HCT116 (cell line): Measurements from ENCODE around the gene HECW1. TPM values are rescaled to one million over a fixed set of nuclear protein-coding genes. Genes with fewer than 3 reads are reported as not detected.

ENCODE experiments used
- ATAC-seq: fragments of 200-7000 bp; cut with Tn5 transposase; 2 replicates; pipeline ENCODE4 v1.9.1; 2020; ENCODE audit warnings: mild to moderate bottlenecking, moderate library complexity
- BruUV-seq: library from RNA; stranded (reverse); fragments of 400-500 nt; replicated peaks from 2 replicates; lab custom pipeline; 2021; lab: Mats Ljungman, UMichigan
- CTCF ChIA-PET: fragments of 300-600 bp; sonication (Branson Sonifier 250); formaldehyde crosslinking; loops from one replicate; lab custom pipeline; 2021; ENCODE audit warnings: antibody characterized with exemption; lab: Charles Lee
- POLR2A ChIA-PET: fragments of 300-600, 350-600 bp; sonication (Branson Sonifier 250); formaldehyde crosslinking; loops from one replicate; lab custom pipeline; 2021; ENCODE audit warnings: antibody characterized with exemption; lab: Charles Lee
- RAD21 ChIA-PET, 2 experiments: fragments of 300-600 bp; sonication (Branson Sonifier 250); formaldehyde crosslinking; loops; one replicate each; lab custom pipeline; 2023; ENCODE audit warnings: low total read pairs in 2 of 2; ENCODE audit not compliant: uncharacterized antibody in 2 of 2, unreplicated experiment in 2 of 2, low non-redundant PET in 1 of 2; lab: Charles Lee
- DNase-seq: peaks from one replicate; pipeline ENCODE4 v3.0.0-alpha.2; 2010; ENCODE audit warnings: low read depth, low spot score
- H2AFZ ChIP-seq: fragments of 200-600 bp; shearing (Covaris generic), sonication (generic); 2 replicates; pipeline ENCODE4 v1.6.1; 2017; ENCODE audit warnings: low read depth, mixed run types, mixed read lengths, antibody characterized with exemption, low read length; ENCODE audit not compliant: poor library complexity, severe bottlenecking
- H3K27ac ChIP-seq: 2 replicates; pipeline ENCODE4 v1.5.1; 2012; ENCODE audit warnings: low read depth, low read length
- H3K27me3 ChIP-seq: fragments of 200-600 bp; sonication (generic); 2 replicates; pipeline ENCODE4 v1.6.1; 2016; ENCODE audit warnings: mixed run types, low read length, mixed read lengths; ENCODE audit not compliant: insufficient read depth
- H3K36me3 ChIP-seq, 2 experiments: fragments of 200-500 bp in 1 of 2; fragments of 200-600 bp in 1 of 2; sonication (Bioruptor generic) in 1 of 2; sonication (generic) in 1 of 2; 2 replicates each; pipeline versions ENCODE4 v1.5.1 to v1.6.1; 2014 to 2016; ENCODE audit warnings: low read length in 2 of 2, inconsistent platforms in 1 of 2, mixed read lengths in 1 of 2, mixed run types in 1 of 2; ENCODE audit not compliant: insufficient read depth in 2 of 2, control insufficient read depth in 1 of 2
- H3K4me1 ChIP-seq, 2 experiments: fragments of 200-600 bp in 1 of 2; sonication (generic) in 1 of 2; 2 replicates each; pipeline versions ENCODE4 v1.5.1 to v1.6.1; 2012 to 2017; ENCODE audit warnings: low read length in 2 of 2, inconsistent platforms in 1 of 2, mild to moderate bottlenecking in 1 of 2, mixed read lengths in 1 of 2, mixed run types in 1 of 2, moderate library complexity in 1 of 2; ENCODE audit not compliant: insufficient read depth in 2 of 2, control insufficient read depth in 1 of 2
- H3K4me2 ChIP-seq: fragments of 200-600 bp; sonication (generic); 2 replicates; pipeline ENCODE4 v1.6.1; 2017; ENCODE audit warnings: mixed run types, low read length, mixed read lengths
- H3K4me3 ChIP-seq, 2 experiments: fragments of 200-600 bp in 1 of 2; sonication (generic) in 1 of 2; replicated peaks in 1 of 2; 2 replicates each; pipeline ENCODE4 v1.5.1; 2011 to 2016; ENCODE audit warnings: low read length in 2 of 2, control low read depth in 1 of 2, low read depth in 1 of 2, mild to moderate bottlenecking in 1 of 2, mixed read lengths in 1 of 2, mixed run types in 1 of 2
- H3K79me2 ChIP-seq: fragments of 200-600 bp; sonication (generic); 2 replicates; pipeline ENCODE4 v1.6.1; 2017; ENCODE audit warnings: mild to moderate bottlenecking, mixed run types, low read length, moderate library complexity, mixed read lengths; ENCODE audit not compliant: insufficient read depth
- H3K9ac ChIP-seq: fragments of 200-600 bp; sonication (generic); 2 replicates; pipeline ENCODE4 v1.6.1; 2016; ENCODE audit warnings: low read length, mixed read lengths
- H3K9me2 ChIP-seq: fragments of 200-600 bp; sonication (generic), shearing (Covaris generic); 2 replicates; pipeline ENCODE4 v1.6.1; 2017; ENCODE audit warnings: mixed run types, mild to moderate bottlenecking, moderate library complexity; ENCODE audit not compliant: insufficient read depth
- H3K9me3 ChIP-seq, 2 experiments: fragments of 200-500 bp in 1 of 2; fragments of 200-600 bp in 1 of 2; sonication (Bioruptor generic) in 1 of 2; sonication (generic) in 1 of 2; 2 replicates each; pipeline ENCODE4 v1.6.1; 2014 to 2017; ENCODE audit warnings: low read length in 2 of 2, mixed read lengths in 2 of 2, inconsistent platforms in 1 of 2, low read depth in 1 of 2, mild to moderate bottlenecking in 1 of 2, mixed run types in 1 of 2, moderate library complexity in 1 of 2; ENCODE audit not compliant: control insufficient read depth in 1 of 2, insufficient read depth in 1 of 2
- H4K20me1 ChIP-seq: fragments of 200-600 bp; sonication (generic), shearing (Covaris generic); 2 replicates; pipeline ENCODE4 v1.6.1; 2017; ENCODE audit warnings: mixed run types, mild to moderate bottlenecking, moderate library complexity; ENCODE audit not compliant: insufficient read depth
- CBX3 ChIP-seq: IDR thresholded peaks from 2 replicates; pipeline ENCODE4 v1.6.1; 2012; ENCODE audit warnings: low read depth
- EGR1 ChIP-seq: IDR thresholded peaks from 2 replicates; pipeline ENCODE4 v1.6.1; 2012; ENCODE audit warnings: low read depth
- ELF1 ChIP-seq: IDR thresholded peaks from 2 replicates; pipeline ENCODE4 v1.6.1; 2012; ENCODE audit warnings: low read depth, borderline replicate concordance
- JUND ChIP-seq: IDR thresholded peaks from 2 replicates; pipeline ENCODE4 v1.6.1; 2012
- POLR2A ChIP-seq: IDR thresholded peaks from 2 replicates; pipeline ENCODE4 v1.7.0; 2011; ENCODE audit warnings: borderline replicate concordance; ENCODE audit not compliant: insufficient read depth, insufficient read length; ENCODE audit errors: extremely low read depth
- YY1 ChIP-seq: IDR thresholded peaks from 2 replicates; pipeline ENCODE4 v1.6.1; 2011; ENCODE audit warnings: low read length, low read depth, moderate library complexity, mild to moderate bottlenecking; ENCODE audit not compliant: insufficient replicate concordance; ENCODE audit errors: extremely low read depth
- intact Hi-C: fragments of 100-400 bp; cut with micrococcal nuclease; formaldehyde crosslinking; loops from 2 replicates; pipeline ENCODE4 v1.10.0; 2022
- total RNA-seq: library from RNA; stranded (reverse); gene quantifications from one replicate; pipeline ENCODE4 v1.2.1, GENCODE V29; 2021; ENCODE audit not compliant: unreplicated experiment
- TF ChIP-seq, protein P1 (sequence below), 3 experiments: fragments of 200-600 bp in 1 of 3; sonication (generic) in 1 of 3; IDR thresholded peaks in 2 of 3; conservative IDR thresholded peaks in 1 of 3; 2 replicates each; pipeline ENCODE4 v1.5.1; 2012 to 2017; ENCODE audit warnings: low read depth in 2 of 3, low read length in 2 of 3, antibody characterized with exemption in 1 of 3, borderline replicate concordance in 1 of 3, control low read depth in 1 of 3, mild to moderate bottlenecking in 1 of 3, mixed read lengths in 1 of 3, mixed run types in 1 of 3, moderate library complexity in 1 of 3; ENCODE audit not compliant: insufficient read depth in 1 of 3
- TF ChIP-seq, protein P2 (sequence below): IDR thresholded peaks from 2 replicates; pipeline ENCODE4 v1.6.1; 2012

The HECW1 gene
- total RNA-seq, 1 experiment from 2014 or later, result 5.6 TPM

- no peak for ATAC-seq
- Histone ChIP-seq H3K79me2 (no peaks in the 10 kb centered on the region), H3K27ac (no peak overlapping the region), H3K4me1 (no peaks in the 10 kb centered on the region), H3K4me2 (no peak overlapping the region), H3K9me3 (no peaks in the 10 kb centered on the region), H4K20me1 (no peaks in the 10 kb centered on the region), H3K4me3 (no peak overlapping the region), H3K9ac (no peak overlapping the region), H2AFZ (no peak overlapping the region), H3K9me2 (no peaks in the 10 kb centered on the region), H3K27me3 (no peaks in the 10 kb centered on the region), H3K36me3 (no peaks in the 10 kb centered on the region)
- TF ChIP-seq ELF1 (no peak), YY1 (no peak), POLR2A (no peak), EGR1 (no peak)
- TF ChIP-seq, protein P1, sequence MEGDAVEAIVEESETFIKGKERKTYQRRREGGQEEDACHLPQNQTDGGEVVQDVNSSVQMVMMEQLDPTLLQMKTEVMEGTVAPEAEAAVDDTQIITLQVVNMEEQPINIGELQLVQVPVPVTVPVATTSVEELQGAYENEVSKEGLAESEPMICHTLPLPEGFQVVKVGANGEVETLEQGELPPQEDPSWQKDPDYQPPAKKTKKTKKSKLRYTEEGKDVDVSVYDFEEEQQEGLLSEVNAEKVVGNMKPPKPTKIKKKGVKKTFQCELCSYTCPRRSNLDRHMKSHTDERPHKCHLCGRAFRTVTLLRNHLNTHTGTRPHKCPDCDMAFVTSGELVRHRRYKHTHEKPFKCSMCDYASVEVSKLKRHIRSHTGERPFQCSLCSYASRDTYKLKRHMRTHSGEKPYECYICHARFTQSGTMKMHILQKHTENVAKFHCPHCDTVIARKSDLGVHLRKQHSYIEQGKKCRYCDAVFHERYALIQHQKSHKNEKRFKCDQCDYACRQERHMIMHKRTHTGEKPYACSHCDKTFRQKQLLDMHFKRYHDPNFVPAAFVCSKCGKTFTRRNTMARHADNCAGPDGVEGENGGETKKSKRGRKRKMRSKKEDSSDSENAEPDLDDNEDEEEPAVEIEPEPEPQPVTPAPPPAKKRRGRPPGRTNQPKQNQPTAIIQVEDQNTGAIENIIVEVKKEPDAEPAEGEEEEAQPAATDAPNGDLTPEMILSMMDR (IDR thresholded peaks at IDR 0.05 in 2 of 3, conservative IDR thresholded peaks at IDR 0.05 in 1 of 3; ENCODE audit: borderline replicate concordance in 1 of 3, insufficient read depth in 1 of 3, low read depth in 2 of 3, low read length in 2 of 3), result no peak
- BruUV-seq, result no TSS peak
- intact Hi-C loops, result no loop called here
- CTCF ChIA-PET, result no interaction called here
- RAD21 ChIA-PET, result no interaction called here
- no peak for DNase-seq
- POLR2A ChIA-PET, result no interaction called here
Observed at GRCh38 chr7:43475983-43476382, 363.5 kb downstream of the HECW1 start.

DNA sequence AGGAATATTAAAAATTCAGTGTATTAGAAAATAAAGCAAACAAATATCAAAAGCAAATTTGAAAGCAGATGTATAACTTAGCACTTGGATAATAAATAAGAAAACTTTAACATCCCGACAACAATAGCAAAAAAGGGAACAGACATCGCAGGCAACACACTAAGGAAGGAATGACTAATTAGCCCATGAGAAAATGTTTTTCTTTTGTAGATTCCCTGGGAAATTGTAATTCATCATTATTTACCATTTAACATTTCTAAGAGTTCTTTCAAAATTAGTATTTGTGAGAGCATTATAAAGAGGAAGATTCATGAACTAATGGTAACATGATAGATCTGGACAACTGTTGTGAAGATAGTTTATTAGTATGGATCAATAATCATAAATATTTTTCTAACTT lies 364.4 kb downstream of the HECW1 start:
- ChIA-PET RAD21 (no interaction called here), POLR2A (no interaction called here), CTCF (no interaction called here)
- no peak overlapping the region for H3K9ac ChIP-seq
- TF ChIP-seq YY1 (no peak), JUND (no peak), CBX3 (no peak)
- TF ChIP-seq, protein P2, sequence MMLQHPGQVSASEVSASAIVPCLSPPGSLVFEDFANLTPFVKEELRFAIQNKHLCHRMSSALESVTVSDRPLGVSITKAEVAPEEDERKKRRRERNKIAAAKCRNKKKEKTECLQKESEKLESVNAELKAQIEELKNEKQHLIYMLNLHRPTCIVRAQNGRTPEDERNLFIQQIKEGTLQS, result no peak
- TF ChIP-seq, protein P1 (IDR thresholded peaks at IDR 0.05 in 2 of 3, conservative IDR thresholded peaks at IDR 0.05 in 1 of 3; ENCODE audit: borderline replicate concordance in 1 of 3, insufficient read depth in 1 of 3, low read depth in 2 of 3, low read length in 2 of 3), result no peak
- H3K79me2 ChIP-seq, result no peaks in the 10 kb centered on the region
- no peak overlapping the region for H3K4me2 ChIP-seq
- H3K4me3 ChIP-seq, result no peak overlapping the region
- H3K27ac ChIP-seq, result no peak overlapping the region
- BruUV-seq, result no TSS peak
- H3K9me3 ChIP-seq, result no peaks in the 10 kb centered on the region
- no peaks in the 10 kb centered on the region for H3K27me3 ChIP-seq
- no peaks in the 10 kb centered on the region for H3K4me1 ChIP-seq
- no peaks in the 10 kb centered on the region for H4K20me1 ChIP-seq
- no peaks in the 10 kb centered on the region for H3K9me2 ChIP-seq
- DNase-seq (no peak), ATAC-seq (no peak)
- H2AFZ ChIP-seq, result no peak overlapping the region
- H3K36me3 ChIP-seq, result no peaks in the 10 kb centered on the region
- intact Hi-C loops, result no loop called here
